HEK293 (cell line): ENCODE data around the gene NID1.

Experiments used
- ZBTB7A ChIP-seq: fragments of 450-650 bp; formaldehyde crosslinking; IDR thresholded peaks from 2 replicates; pipeline ENCODE4 v1.5.1; 2016; ENCODE audit warnings: low read depth, missing biosample characterization, missing genetic modification characterization
- ZFP3 ChIP-seq: fragments of 450-650 bp; formaldehyde crosslinking; IDR thresholded peaks from 2 replicates; pipeline ENCODE4 v1.5.1; 2016; ENCODE audit warnings: low read depth, missing biosample characterization, missing genetic modification characterization
- ZNF10 ChIP-seq: fragments of 450-650 bp; formaldehyde crosslinking; IDR thresholded peaks from 2 replicates; pipeline ENCODE4 v1.5.1; 2017; ENCODE audit warnings: missing biosample characterization, missing genetic modification characterization
- ZNF629 ChIP-seq: fragments of 450-650 bp; formaldehyde crosslinking; IDR thresholded peaks from 2 replicates; pipeline ENCODE4 v1.5.1; 2017; ENCODE audit warnings: missing biosample characterization, missing genetic modification characterization
- ZSCAN30 ChIP-seq: fragments of 450-650 bp; IDR thresholded peaks from 2 replicates; pipeline ENCODE4 v1.5.1; 2018; ENCODE audit warnings: missing biosample characterization, mild to moderate bottlenecking, missing genetic modification characterization, moderate library complexity
- TF ChIP-seq, protein P1 (sequence below): fragments of 450-650 bp; formaldehyde crosslinking; IDR thresholded peaks from 2 replicates; pipeline ENCODE4 v1.5.1; 2016; ENCODE audit warnings: missing biosample characterization, missing genetic modification characterization
- TF ChIP-seq, protein P2 (sequence below): fragments of 450-650 bp; formaldehyde crosslinking; IDR thresholded peaks from 2 replicates; pipeline ENCODE4 v1.5.1; 2017; ENCODE audit warnings: missing biosample characterization, missing genetic modification characterization
- TF ChIP-seq, protein P3 (sequence below): fragments of 450-650 bp; formaldehyde crosslinking; IDR thresholded peaks from 2 replicates; pipeline ENCODE4 v1.5.1; 2016; ENCODE audit warnings: missing biosample characterization, missing genetic modification characterization

DNA sequence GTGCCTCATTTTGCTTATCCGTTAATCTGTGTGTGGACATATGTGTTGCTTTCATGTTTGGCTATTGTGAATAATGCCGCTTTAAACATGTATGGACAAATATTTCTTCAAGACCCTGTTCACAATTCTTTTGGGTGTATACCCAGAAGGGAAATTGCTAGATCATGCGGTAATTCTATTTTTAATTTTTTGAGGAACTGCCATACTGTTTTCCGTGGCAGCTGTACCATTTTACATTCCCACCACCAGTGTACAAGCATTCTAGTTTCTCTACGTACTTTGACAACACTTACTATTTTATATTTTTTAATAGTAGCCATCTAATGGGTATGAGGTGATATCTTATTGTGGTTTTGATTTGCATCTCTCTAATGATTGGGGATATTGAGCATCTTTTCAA lies 7.1 kb upstream of the NID1 start:
- TF ChIP-seq, protein P1, sequence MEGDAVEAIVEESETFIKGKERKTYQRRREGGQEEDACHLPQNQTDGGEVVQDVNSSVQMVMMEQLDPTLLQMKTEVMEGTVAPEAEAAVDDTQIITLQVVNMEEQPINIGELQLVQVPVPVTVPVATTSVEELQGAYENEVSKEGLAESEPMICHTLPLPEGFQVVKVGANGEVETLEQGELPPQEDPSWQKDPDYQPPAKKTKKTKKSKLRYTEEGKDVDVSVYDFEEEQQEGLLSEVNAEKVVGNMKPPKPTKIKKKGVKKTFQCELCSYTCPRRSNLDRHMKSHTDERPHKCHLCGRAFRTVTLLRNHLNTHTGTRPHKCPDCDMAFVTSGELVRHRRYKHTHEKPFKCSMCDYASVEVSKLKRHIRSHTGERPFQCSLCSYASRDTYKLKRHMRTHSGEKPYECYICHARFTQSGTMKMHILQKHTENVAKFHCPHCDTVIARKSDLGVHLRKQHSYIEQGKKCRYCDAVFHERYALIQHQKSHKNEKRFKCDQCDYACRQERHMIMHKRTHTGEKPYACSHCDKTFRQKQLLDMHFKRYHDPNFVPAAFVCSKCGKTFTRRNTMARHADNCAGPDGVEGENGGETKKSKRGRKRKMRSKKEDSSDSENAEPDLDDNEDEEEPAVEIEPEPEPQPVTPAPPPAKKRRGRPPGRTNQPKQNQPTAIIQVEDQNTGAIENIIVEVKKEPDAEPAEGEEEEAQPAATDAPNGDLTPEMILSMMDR (tag by site-specific recombination): no peak
- TF ChIP-seq ZSCAN30 (tag by site-specific recombination) (no peak), ZNF629 (tag by site-specific recombination) (no peak), ZBTB7A (no peak), ZFP3 (tag by site-specific recombination) (no peak), ZNF10 (tag by site-specific recombination) (no peak)
- TF ChIP-seq, protein P2, sequence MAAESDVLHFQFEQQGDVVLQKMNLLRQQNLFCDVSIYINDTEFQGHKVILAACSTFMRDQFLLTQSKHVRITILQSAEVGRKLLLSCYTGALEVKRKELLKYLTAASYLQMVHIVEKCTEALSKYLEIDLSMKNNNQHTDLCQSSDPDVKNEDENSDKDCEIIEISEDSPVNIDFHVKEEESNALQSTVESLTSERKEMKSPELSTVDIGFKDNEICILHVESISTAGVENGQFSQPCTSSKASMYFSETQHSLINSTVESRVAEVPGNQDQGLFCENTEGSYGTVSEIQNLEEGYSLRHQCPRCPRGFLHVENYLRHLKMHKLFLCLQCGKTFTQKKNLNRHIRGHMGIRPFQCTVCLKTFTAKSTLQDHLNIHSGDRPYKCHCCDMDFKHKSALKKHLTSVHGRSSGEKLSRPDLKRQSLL (tag by site-specific recombination): no peak
- TF ChIP-seq, protein P3, sequence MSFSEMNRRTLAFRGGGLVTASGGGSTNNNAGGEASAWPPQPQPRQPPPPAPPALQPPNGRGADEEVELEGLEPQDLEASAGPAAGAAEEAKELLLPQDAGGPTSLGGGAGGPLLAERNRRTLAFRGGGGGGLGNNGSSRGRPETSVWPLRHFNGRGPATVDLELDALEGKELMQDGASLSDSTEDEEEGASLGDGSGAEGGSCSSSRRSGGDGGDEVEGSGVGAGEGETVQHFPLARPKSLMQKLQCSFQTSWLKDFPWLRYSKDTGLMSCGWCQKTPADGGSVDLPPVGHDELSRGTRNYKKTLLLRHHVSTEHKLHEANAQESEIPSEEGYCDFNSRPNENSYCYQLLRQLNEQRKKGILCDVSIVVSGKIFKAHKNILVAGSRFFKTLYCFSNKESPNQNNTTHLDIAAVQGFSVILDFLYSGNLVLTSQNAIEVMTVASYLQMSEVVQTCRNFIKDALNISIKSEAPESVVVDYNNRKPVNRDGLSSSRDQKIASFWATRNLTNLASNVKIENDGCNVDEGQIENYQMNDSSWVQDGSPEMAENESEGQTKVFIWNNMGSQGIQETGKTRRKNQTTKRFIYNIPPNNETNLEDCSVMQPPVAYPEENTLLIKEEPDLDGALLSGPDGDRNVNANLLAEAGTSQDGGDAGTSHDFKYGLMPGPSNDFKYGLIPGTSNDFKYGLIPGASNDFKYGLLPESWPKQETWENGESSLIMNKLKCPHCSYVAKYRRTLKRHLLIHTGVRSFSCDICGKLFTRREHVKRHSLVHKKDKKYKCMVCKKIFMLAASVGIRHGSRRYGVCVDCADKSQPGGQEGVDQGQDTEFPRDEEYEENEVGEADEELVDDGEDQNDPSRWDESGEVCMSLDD (tag by site-specific recombination): no peak
